Suprapubic skin (tissue), 4 donors: Measurements from ENCODE around the gene CGB5.

Experiments used
- EP300 ChIP-seq: sonication (generic); formaldehyde crosslinking; IDR thresholded peaks from one replicate; pipeline ENCODE4 v1.6.1; 2017; ENCODE audit warnings: antibody characterized with exemption
- POLR2A ChIP-seq, 2 donors: fragments of 450-650 bp; IDR thresholded peaks; one replicate each; pipeline ENCODE4 v1.6.1; 2017; ENCODE audit warnings: antibody characterized with exemption in 2 of 2, mild to moderate bottlenecking in 2 of 2, moderate library complexity in 2 of 2
- POLR2AphosphoS5 ChIP-seq, 3 donors: sonication (generic); formaldehyde crosslinking; IDR thresholded peaks; one replicate each; pipeline ENCODE4 v1.6.1; 2017; ENCODE audit warnings: antibody characterized with exemption in 3 of 3
- TF ChIP-seq, protein P1 (sequence below), 2 donors: fragments of 200-600 bp in 1 of 2; fragments of 450-650 bp in 1 of 2; sonication (generic) in 1 of 2; IDR thresholded peaks; one replicate each; pipeline ENCODE4 v1.5.1; 2016 to 2019; ENCODE audit warnings: antibody characterized with exemption in 2 of 2, mild to moderate bottlenecking in 1 of 2, moderate library complexity in 1 of 2

DNA sequence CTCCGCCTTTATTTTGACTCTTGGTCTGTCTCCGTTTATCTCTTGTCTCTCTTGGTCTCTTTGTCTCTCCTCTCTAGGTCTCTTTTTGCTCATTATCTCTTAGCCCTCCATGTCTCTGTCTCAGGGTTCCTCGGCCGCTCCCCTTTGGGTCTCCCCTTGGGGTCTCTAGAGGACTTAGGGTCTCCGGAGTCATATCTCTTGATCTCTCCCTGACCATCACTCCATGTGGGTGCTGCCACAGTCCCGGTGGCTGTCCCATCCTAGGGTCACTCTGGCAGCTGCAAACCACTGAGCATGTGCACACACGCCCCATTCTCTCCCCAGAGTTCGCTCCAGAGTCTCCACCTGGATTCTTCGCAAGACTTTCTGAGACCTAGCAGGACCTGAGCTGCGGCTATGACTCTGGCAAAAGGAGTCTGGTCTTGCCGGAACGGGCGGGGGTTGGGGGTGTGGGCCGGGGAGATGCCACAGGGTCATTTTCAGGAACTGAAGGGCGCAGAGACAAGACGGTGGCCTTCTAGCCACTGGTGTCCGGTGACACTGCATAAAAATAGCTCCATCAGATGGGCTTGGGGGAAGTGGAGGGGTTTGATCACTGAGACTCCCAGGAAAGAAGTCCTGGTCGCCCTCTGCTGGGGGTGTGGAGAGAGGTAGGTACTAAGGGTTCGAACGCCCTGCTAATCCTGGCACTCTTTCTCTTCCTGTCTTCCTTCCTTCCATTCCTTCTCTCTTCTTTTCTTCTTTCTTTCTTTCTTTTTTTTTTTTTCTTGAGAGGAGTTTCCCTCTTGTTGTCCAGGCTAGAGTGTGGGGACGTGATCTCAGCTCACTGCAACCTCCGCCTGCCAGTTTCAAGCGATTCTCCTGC, 30.1 kb downstream of the CGB5 start:
- TF ChIP-seq POLR2A (IDR thresholded peaks at IDR 0.05), result no peak
- TF ChIP-seq, protein P1, sequence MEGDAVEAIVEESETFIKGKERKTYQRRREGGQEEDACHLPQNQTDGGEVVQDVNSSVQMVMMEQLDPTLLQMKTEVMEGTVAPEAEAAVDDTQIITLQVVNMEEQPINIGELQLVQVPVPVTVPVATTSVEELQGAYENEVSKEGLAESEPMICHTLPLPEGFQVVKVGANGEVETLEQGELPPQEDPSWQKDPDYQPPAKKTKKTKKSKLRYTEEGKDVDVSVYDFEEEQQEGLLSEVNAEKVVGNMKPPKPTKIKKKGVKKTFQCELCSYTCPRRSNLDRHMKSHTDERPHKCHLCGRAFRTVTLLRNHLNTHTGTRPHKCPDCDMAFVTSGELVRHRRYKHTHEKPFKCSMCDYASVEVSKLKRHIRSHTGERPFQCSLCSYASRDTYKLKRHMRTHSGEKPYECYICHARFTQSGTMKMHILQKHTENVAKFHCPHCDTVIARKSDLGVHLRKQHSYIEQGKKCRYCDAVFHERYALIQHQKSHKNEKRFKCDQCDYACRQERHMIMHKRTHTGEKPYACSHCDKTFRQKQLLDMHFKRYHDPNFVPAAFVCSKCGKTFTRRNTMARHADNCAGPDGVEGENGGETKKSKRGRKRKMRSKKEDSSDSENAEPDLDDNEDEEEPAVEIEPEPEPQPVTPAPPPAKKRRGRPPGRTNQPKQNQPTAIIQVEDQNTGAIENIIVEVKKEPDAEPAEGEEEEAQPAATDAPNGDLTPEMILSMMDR (IDR thresholded peaks at IDR 0.05), result no peak
- no peak for TF ChIP-seq POLR2AphosphoS5 (IDR thresholded peaks at IDR 0.05)
- no peak for TF ChIP-seq EP300
